T-helper 2 cell treated with Interferon-gamma antibody and Interleukin-4, amounts not matched to agents 5 μg/mL and 100 μg/mL, for 36 hours (primary cell): Measurements from ENCODE around the gene BCAP29.
"Not testable (repeated sequence)": the region's sequence is repeated elsewhere in the genome, so short reads cannot be mapped to it uniquely, and the experiment has no call there.

ENCODE experiments used
- DNase-seq: peaks from one replicate; pipeline ENCODE4 v3.0.0; 2021; ENCODE audit warnings: low spot score
- H3K27ac Mint-ChIP-seq: one replicate; pipeline ENCODE4 v1.8.0; 2021; ENCODE audit warnings: mild to moderate bottlenecking, mixed read lengths
- H3K27me3 Mint-ChIP-seq: one replicate; pipeline ENCODE4 v1.8.0; 2021; ENCODE audit warnings: low read depth, mixed read lengths
- H3K36me3 Mint-ChIP-seq: one replicate; pipeline ENCODE4 v1.8.0; 2021; ENCODE audit warnings: low read depth, mixed read lengths
- H3K4me1 Mint-ChIP-seq: one replicate; pipeline ENCODE4 v1.8.0; 2021; ENCODE audit warnings: low read depth, mixed read lengths
- H3K4me3 Mint-ChIP-seq: one replicate; pipeline ENCODE4 v1.8.0; 2022; ENCODE audit warnings: mild to moderate bottlenecking, moderate library complexity, mixed read lengths
- H3K9me3 Mint-ChIP-seq: one replicate; pipeline ENCODE4 v1.8.0; 2021; ENCODE audit warnings: mixed read lengths

The BCAP29 gene

DNA sequence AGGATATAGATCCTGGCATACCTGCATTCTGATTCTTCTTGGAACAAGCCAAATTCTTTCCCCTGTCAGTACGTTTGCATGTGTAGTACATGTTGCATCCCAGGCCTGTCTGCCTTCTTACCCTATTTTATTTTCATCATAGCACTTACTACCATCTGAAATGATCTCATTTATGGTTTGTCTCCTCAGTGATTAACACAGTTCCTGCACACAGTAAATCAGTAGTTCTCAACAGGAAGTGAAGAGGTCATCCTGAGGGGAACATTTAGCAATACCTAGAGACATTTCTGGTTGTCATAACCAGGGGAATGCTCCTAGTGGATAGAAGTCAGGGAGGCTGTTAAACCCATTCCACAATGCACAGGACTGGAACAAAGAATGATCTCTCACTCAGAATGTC is 42.4 kb downstream of the BCAP29 start:
- Mint-ChIP-seq H3K4me3 (no peak overlapping the region), H3K4me1 (no peaks in the 10 kb centered on the region), H3K27ac (no peak overlapping the region), H3K27me3 (no peaks in the 10 kb centered on the region), H3K9me3 (peaks cover 6% of the 10 kb centered on the region), H3K36me3 (peaks cover 15% of the 10 kb centered on the region)
- DNase-seq: no peak

DNA sequence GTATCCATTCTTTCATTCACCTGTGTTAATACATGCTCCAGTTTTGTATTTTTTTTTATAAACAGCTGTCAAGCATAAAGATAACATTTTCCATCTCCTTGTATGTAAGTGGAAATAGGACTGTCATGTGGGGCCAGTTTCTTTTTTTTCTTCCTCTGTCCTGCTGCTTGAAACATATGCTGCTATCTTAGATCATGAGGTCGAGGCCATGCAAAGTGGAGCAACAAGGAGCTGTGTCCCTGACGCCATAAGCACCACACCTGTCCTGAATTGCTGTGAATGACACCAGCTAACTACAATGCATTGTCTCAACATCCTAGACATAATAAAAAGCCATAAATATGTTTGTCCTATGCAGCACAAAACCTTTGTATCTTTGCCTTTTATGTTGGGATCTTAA is 42.8 kb downstream of the BCAP29 start:
- no peak overlapping the region for H3K4me3 Mint-ChIP-seq
- DNase-seq: no peak
- H3K27me3 Mint-ChIP-seq: no peaks in the 10 kb centered on the region
- H3K9me3 Mint-ChIP-seq: peaks cover 6% of the 10 kb centered on the region
- H3K27ac Mint-ChIP-seq: no peak overlapping the region
- H3K36me3 Mint-ChIP-seq: peaks cover 15% of the 10 kb centered on the region
- peaks cover 2% of the 10 kb centered on the region for H3K4me1 Mint-ChIP-seq

DNA sequence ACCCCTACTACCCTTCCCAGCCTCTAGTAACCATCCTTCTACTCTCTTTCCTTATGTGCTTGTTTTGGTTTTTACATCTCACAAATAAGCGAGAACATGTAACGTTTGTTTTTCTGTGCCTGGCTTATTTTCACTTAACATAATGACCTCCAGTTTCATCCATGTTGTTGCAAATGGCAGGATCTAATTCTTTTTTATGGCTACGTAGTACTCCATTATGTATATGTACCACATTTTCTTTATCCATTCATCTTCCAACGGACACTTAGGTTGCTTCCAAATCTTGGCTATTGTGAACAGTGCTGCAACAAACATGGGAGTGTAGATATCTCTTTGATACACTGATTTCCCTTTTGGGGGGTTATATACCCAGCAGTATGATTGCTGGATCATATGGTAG is 47.0 kb downstream of the BCAP29 start:
- Mint-ChIP-seq H3K36me3 (peaks cover 12% of the 10 kb centered on the region), H3K27ac (no peak overlapping the region), H3K27me3 (no peaks in the 10 kb centered on the region), H3K9me3 (peaks cover 6% of the 10 kb centered on the region), H3K4me3 (no peak overlapping the region), H3K4me1 (peaks cover 13% of the 10 kb centered on the region)
- DNase-seq: no peak

DNA sequence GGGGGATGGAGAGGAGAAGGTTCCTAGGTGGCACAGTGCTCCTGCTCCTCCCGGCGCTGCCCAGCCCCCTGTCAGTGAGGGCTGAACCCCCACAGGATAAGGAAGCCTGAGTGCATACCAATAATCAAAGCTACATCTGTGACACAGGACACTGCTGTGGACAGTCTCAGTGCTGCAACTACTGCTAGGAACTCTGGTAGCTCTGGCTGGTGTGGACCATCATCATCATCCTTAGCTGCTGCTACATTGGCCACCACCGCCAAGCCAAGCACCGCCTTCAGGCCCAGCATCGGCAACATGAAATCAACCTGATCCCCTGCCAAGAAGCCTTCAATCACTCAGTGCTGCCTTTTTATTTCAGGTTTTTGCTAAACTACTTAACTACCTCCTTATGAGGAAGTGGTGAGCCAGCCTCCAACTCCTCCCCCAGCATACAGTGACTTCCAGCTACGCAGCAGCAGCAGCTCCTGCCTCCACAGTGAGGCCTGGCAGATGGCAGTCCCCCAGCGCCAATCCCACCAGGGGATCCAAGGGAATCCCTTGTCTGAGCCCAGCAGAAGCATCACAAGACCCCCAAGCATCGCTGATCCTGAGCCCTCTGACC is 48.5 kb downstream of the BCAP29 start:
- H3K36me3 Mint-ChIP-seq: peaks cover 14% of the 10 kb centered on the region
- H3K9me3 Mint-ChIP-seq: peaks cover 6% of the 10 kb centered on the region
- peak overlapping the region; percentile 88 for H3K27ac Mint-ChIP-seq
- DNase-seq: no peak
- no peaks in the 10 kb centered on the region for H3K27me3 Mint-ChIP-seq
- peak overlapping the region; percentile 14 for H3K4me3 Mint-ChIP-seq
- peaks cover 23% of the 10 kb centered on the region for H3K4me1 Mint-ChIP-seq

DNA sequence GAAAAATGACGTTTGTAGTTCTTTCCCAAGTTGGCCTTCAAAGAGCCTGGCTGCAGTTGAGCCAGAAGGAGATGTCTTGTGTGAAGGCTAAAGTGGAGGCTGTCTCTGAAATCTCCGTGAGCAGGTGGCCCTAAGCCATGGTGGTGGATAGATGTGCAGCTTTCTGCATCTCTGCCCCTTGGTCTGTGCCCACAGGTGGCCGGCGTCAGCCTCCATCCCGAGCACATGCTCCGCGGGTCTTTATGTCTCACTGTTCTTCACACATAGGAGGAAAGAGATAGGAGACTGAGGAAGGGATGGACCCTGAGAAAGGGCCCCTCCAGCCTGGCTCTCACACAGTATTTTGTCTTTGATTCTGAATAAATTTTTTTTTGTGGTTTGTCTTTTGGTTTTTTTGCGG is 50.3 kb downstream of the BCAP29 start:
- no peaks in the 10 kb centered on the region for H3K27me3 Mint-ChIP-seq
- H3K4me3 Mint-ChIP-seq: no peak overlapping the region
- peaks cover 33% of the 10 kb centered on the region for H3K4me1 Mint-ChIP-seq
- no peak overlapping the region for H3K27ac Mint-ChIP-seq
- H3K9me3 Mint-ChIP-seq: peaks cover 6% of the 10 kb centered on the region
- H3K36me3 Mint-ChIP-seq: peaks cover 15% of the 10 kb centered on the region
- DNase-seq: no peak

DNA sequence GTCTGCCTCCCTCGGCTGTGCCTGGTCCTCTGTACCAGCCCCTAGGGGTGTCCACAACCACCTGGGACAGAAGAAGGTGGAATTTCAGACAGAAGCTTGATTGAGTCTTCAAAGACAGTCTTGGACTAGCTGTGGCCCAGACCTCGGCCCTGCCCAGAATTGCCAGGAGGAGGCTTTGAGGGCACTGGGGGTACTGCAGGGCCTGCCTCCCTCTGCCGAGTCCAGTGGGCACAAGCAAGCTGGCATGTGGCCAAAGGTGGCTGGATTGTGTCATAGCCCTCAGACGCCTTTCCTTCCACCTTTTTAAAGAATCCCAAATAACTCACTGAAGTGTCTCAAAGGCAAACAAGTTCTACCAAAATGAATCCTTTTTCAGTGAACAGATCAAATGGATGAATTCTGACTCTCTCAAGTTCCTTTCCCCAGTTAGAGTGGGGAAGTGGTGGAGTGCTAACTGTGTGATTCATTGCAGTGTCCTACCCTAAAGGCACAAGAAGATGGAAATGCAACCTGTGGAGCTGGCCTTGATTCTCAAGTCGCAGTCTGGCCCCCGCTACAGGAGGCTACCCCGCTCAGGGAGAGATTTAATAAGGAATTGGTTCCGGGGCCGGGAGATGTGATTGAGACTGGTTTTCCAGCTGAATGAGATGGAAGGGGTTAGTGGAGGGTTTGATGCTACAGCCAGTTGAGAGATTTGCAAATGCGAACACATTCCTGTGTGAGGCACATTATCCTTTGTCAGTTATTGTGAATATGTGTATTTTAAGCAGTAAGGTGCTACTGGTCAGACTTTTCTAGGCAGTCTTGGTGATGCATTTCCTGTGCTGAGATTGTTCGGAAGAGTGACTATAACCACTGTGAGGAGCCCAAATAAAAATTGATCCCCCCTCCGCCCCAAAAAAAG is 51.8 kb downstream of the BCAP29 start:
- DNase-seq: no peak
- no peak overlapping the region for H3K27ac Mint-ChIP-seq
- H3K27me3 Mint-ChIP-seq: no peaks in the 10 kb centered on the region
- no peak overlapping the region for H3K4me3 Mint-ChIP-seq
- peaks cover 5% of the 10 kb centered on the region for H3K9me3 Mint-ChIP-seq
- peaks cover 37% of the 10 kb centered on the region for H3K4me1 Mint-ChIP-seq
- H3K36me3 Mint-ChIP-seq: peaks cover 14% of the 10 kb centered on the region

DNA sequence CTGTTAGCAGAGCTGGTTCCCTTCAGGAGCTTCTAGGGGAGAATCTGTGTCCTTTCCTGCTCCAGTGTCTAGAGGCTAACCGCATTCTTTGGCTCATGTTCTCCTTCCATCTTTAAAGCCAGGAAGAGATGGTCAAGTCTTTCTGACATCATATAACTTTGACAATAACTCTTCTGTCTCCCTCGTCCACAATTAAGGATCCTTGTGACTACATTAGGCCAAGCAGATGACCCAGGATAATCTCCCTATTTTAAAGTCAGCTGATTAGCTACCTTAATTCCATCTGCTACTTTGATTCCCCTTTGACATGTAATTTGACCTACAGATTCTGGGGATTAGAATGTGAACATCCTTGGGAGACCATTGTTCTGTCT is 52.4 kb downstream of the BCAP29 start:
- no peak for DNase-seq
- peaks cover 37% of the 10 kb centered on the region for H3K4me1 Mint-ChIP-seq
- H3K27me3 Mint-ChIP-seq: no peaks in the 10 kb centered on the region
- no peak overlapping the region for H3K4me3 Mint-ChIP-seq
- no peaks in the 10 kb centered on the region for H3K9me3 Mint-ChIP-seq
- peaks cover 9% of the 10 kb centered on the region for H3K36me3 Mint-ChIP-seq
- no peak overlapping the region for H3K27ac Mint-ChIP-seq

DNA sequence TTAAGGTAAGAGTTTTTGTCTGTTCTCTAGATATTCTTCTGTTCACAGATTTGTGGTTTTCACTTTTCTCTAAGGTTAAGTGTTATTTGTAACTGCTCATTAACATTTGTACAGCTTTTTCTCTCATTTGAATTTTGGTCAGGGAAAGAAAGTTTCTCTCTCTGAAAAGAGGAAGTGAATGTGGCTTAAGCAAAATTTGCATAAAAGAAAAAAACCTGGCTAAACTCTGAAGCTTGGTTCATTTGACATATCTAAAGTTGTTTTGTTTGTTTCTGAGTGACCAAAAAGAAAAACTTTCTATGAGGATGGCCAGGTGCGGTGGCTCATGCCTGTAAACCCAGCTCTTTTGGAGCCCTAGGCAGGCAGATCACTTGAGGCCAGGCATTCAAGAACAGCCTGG is 58.5 kb downstream of the BCAP29 start:
- peaks cover 18% of the 10 kb centered on the region for H3K36me3 Mint-ChIP-seq
- H3K9me3 Mint-ChIP-seq: peaks cover 7% of the 10 kb centered on the region
- H3K4me3 Mint-ChIP-seq: peak overlapping the region; percentile 63
- no peak for DNase-seq
- H3K27ac Mint-ChIP-seq: peak overlapping the region; percentile 60
- peaks cover 37% of the 10 kb centered on the region for H3K4me1 Mint-ChIP-seq
- H3K27me3 Mint-ChIP-seq: no peaks in the 10 kb centered on the region

DNA sequence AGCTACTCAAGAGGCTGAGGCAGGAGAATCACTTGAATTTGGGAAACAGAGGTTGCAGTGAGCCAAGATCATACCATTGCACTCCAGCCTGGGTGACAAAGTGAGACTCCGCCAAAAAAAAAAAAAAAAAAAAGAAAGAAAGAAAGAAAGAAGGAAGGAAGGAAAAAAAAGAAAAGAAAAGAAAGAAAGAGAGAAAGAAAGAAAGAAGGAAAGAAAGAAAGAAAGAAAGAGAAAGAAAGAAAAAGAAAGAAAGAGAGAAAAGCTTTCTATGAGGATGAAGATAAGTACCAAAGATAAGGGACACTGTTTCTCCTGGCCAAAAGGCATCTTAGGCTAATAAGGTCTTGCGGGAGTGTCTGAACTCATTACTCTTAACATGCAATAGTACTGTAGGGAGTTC is 59.0 kb downstream of the BCAP29 start:
- H3K4me1 Mint-ChIP-seq: peaks cover 39% of the 10 kb centered on the region
- H3K27ac Mint-ChIP-seq: peak overlapping the region; percentile 8
- H3K4me3 Mint-ChIP-seq, DNase-seq, H3K27me3 Mint-ChIP-seq, H3K9me3 Mint-ChIP-seq: not testable (repeated sequence)
- H3K36me3 Mint-ChIP-seq: peaks cover 16% of the 10 kb centered on the region

DNA sequence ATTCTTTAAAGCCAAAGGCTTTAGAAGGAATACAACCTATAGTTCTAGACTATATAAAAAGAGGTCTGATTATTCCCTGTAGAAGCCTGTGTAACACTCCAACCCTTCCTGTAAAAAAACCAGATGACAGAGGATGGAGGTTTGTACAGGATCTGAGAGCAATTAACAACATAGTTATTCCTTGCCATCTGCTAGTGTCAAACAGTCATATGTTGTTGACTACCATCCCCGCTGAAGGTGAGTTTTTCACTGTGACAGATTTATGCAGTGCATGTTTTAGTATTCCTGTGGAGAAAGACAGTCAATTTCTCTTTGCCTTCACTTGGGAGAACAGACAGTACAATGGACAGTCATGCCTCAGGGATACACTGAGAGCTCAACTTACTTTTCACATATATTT is 61.6 kb downstream of the BCAP29 start:
- Mint-ChIP-seq H3K9me3 (peaks cover 15% of the 10 kb centered on the region), H3K4me3 (no peak overlapping the region), H3K36me3 (peaks cover 16% of the 10 kb centered on the region), H3K4me1 (peaks cover 33% of the 10 kb centered on the region), H3K27ac (no peak overlapping the region), H3K27me3 (no peaks in the 10 kb centered on the region)
- DNase-seq: no peak

DNA sequence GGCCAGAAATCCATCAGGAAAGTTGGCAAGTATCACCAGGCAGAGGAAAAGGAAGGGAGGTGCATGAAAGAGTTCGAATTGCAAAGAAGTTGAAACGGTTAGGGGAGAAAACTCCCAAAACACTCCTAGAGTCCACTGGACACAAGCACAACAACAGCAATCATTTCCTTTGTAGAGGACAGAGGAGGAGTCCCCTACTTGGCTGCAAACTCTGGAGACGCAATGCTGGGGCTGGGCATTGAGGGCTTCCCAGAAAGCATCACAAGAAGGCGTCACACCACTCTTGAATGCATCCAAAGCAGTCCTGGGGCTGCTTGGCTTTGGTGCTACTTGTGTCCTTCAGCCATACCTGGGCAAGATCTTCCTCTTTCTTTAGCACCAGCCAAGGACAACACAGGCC is 62.5 kb downstream of the BCAP29 start:
- H3K4me3 Mint-ChIP-seq: no peak overlapping the region
- H3K27me3 Mint-ChIP-seq: no peaks in the 10 kb centered on the region
- peaks cover 33% of the 10 kb centered on the region for H3K4me1 Mint-ChIP-seq
- H3K27ac Mint-ChIP-seq: no peak overlapping the region
- DNase-seq: no peak
- H3K36me3 Mint-ChIP-seq: peaks cover 16% of the 10 kb centered on the region
- peaks cover 15% of the 10 kb centered on the region for H3K9me3 Mint-ChIP-seq

DNA sequence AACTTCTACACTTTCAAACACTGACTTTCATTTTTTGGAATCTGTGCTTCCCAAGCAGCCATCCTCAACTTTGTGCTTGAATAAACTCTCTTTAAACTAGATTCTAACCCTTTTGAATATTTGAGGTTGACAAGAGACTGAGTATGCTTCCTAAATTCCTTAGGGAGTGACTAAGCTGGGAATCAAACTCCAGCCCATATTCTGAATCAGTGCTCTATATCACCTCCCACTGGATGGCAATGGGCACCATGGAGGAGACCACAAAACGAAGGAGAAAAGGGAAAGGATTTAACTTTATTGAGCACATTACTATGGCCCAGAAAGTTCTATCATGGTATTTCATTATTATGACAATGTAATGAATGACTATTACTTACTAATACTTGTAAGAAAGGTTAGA is 63.4 kb downstream of the BCAP29 start:
- peaks cover 9% of the 10 kb centered on the region for H3K9me3 Mint-ChIP-seq
- DNase-seq: no peak
- H3K36me3 Mint-ChIP-seq: peaks cover 10% of the 10 kb centered on the region
- peaks cover 26% of the 10 kb centered on the region for H3K4me1 Mint-ChIP-seq
- no peak overlapping the region for H3K27ac Mint-ChIP-seq
- no peaks in the 10 kb centered on the region for H3K27me3 Mint-ChIP-seq
- H3K4me3 Mint-ChIP-seq: no peak overlapping the region

DNA sequence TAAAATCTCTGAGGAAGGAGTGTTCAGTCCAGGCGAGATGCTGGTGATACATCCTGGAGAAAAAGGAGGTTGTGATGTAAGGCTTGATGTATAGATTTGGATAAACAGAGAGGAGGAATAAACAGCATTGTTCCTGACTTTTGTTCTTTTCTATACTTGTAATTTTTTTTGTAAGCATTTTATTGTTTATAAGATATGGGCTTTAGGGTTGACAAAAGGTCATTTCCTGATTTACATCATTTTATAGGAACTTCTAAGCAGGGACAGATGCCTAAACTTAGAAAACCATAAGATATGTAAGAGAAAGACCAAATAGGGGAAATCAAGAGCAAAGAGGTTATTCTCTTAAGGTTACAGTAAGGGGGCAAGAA is 63.9 kb downstream of the BCAP29 start:
- peaks cover 21% of the 10 kb centered on the region for H3K4me1 Mint-ChIP-seq
- H3K27ac Mint-ChIP-seq: peak overlapping the region; percentile 22
- H3K27me3 Mint-ChIP-seq: no peaks in the 10 kb centered on the region
- peaks cover 8% of the 10 kb centered on the region for H3K36me3 Mint-ChIP-seq
- peaks cover 8% of the 10 kb centered on the region for H3K9me3 Mint-ChIP-seq
- no peak for DNase-seq
- peak overlapping the region; percentile 2 for H3K4me3 Mint-ChIP-seq

DNA sequence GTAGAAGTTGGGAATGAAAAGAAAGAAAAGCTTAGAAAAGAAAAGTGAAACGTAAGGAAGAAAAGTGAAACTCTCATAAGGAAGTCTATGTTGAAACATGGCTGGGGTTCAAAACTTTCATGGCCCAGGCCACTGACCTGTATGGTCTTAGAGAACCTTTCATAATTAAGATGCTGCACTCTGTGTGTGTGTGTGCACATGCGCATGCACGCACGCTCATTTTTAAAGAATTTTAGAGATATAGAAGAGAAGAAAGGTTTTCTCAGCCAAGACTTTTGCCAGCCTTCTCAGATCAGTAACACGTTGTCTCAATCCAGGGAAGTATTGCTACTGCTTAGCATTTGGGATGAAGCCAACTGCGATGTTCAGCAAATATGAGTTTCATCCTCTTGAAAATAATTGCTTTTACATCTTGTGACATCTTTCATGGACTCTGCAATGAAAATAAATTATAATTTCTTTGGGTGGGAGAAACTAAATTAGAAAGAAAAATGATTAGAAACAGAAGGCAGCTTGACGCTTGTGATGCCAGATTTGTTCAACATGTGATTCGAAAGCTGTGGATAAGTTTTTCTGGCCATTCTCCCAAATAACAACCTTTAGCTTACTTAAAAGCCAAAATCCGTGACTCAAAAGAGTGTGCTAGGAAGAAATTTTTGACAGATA is 64.4 kb downstream of the BCAP29 start:
- Mint-ChIP-seq H3K36me3 (peaks cover 8% of the 10 kb centered on the region), H3K9me3 (peaks cover 8% of the 10 kb centered on the region), H3K4me1 (peaks cover 17% of the 10 kb centered on the region), H3K27ac (peak overlapping the region; percentile 22), H3K4me3 (peak overlapping the region; percentile 2), H3K27me3 (peaks cover under 1% of the 10 kb centered on the region)
- no peak for DNase-seq
